Cardiac muscle cell (in vitro differentiated cells and primary cell): ENCODE measurements around the gene BRSK2. TPM values are rescaled to one million over a fixed set of nuclear protein-coding genes. Genes with fewer than 3 reads are reported as not detected.

Experiments used
- DNase-seq, 2 donors: peaks; one replicate each; pipeline versions ENCODE4 v3.0.0 to v3.0.0-alpha.2; 2010 to 2017; ENCODE audit warnings: low read depth in 1 of 2, low spot score in 1 of 2
- H3K27ac ChIP-seq: fragments of 200-600 bp; sonication (generic); 2 replicates; pipeline ENCODE4 v1.5.1; 2016
- H3K27me3 ChIP-seq: fragments of 200-600 bp; sonication (generic); 2 replicates; pipeline ENCODE4 v1.6.0; 2016; ENCODE audit warnings: control low read depth
- H3K36me3 ChIP-seq: fragments of 200-600 bp; sonication (generic); 2 replicates; pipeline ENCODE4 v1.5.1; 2016; ENCODE audit warnings: control low read depth
- H3K4me1 ChIP-seq: fragments of 200-600 bp; sonication (generic); 2 replicates; pipeline ENCODE4 v1.8.1; 2017; ENCODE audit warnings: low read depth, mild to moderate bottlenecking, mixed run types
- H3K4me3 ChIP-seq: fragments of 200-600 bp; sonication (generic); 2 replicates; pipeline ENCODE4 v1.5.1; 2016; ENCODE audit warnings: mild to moderate bottlenecking
- H3K9me3 ChIP-seq: fragments of 200-600 bp; sonication (generic); 2 replicates; pipeline ENCODE4 v1.5.1; 2017; ENCODE audit warnings: low read depth, mild to moderate bottlenecking, control low read depth
- CTCF ChIP-seq: IDR thresholded peaks from 2 replicates; pipeline ENCODE4 v1.5.1; 2012; ENCODE audit warnings: low read depth, mild to moderate bottlenecking, low read length
- polyA plus RNA-seq: library from polyadenylated mRNA; unstranded; fragments of >200 nt; fragmentation: Nextera tagmentation; extraction: Ambion mirVana; gene quantifications from 2 replicates; pipeline ENCODE4 v1.2.1, GENCODE V29; 2016
- total RNA-seq: library from RNA; depleted of rRNA; stranded (reverse); fragments of >200 nt; gene quantifications from 2 replicates; pipeline ENCODE4 v1.2.3, GENCODE V29; 2016

The BRSK2 gene
- total and polyA plus RNA-seq, 2 experiments from 2014 or later = 0.69 to 2.7 TPM

GRCh38 chr11:1371377-1371776 lies 18.4 kb upstream of the BRSK2 start:
- no peak overlapping the region for H3K27ac ChIP-seq
- H3K4me1 ChIP-seq = no peaks in the 10 kb centered on the region
- DNase-seq = no peak
- H3K27me3 ChIP-seq = no peaks in the 10 kb centered on the region
- H3K4me3 ChIP-seq = no peak overlapping the region
- no peaks in the 10 kb centered on the region for H3K9me3 ChIP-seq
- no peaks in the 10 kb centered on the region for H3K36me3 ChIP-seq
- TF ChIP-seq CTCF = no peak

DNA sequence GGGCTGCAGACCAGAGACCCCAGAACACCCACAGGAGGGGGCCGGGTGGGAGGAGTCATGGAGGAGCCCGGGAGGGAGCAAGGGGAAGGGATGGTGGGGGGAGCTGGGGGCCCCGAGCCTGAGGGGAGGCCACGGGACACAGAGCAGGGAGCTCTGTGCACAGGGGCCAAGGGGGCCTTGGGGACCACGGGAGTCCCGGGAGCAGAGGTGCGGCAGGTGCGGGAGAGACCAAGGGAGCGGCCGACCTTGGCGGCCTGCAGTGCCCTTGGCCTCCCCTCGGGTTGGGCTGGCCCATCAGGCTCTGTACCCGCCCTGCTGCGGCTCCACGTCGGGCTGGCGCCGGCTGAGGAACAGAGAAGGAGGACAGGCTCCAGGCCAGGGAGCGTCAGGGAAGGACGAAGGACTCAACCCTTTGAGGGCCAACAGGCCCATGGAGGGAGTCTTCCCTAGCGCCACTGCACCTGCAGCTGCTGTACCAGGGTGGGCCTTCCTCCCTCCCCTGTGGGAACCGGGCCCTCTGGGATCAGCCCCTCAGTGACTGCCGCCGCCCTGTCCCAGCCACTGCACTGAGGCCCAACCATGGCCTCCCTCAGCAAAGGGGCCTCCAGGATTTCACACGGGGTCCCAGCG lies 17.8 kb upstream of the BRSK2 start:
- Histone ChIP-seq H3K4me3 (no peak overlapping the region), H3K27ac (no peak overlapping the region), H3K36me3 (no peaks in the 10 kb centered on the region), H3K9me3 (no peaks in the 10 kb centered on the region), H3K27me3 (no peaks in the 10 kb centered on the region), H3K4me1 (no peaks in the 10 kb centered on the region)
- no peak for TF ChIP-seq CTCF
- no peak for DNase-seq

- Histone ChIP-seq H3K36me3 (no peaks in the 10 kb centered on the region), H3K27me3 (no peaks in the 10 kb centered on the region), H3K4me1 (no peaks in the 10 kb centered on the region), H3K9me3 (no peaks in the 10 kb centered on the region), H3K27ac (no peak overlapping the region), H3K4me3 (no peak overlapping the region)
- no peak for TF ChIP-seq CTCF
- no peak for DNase-seq
Measured at GRCh38 chr11:1372660-1373059, 17.1 kb upstream of the BRSK2 start.

DNA sequence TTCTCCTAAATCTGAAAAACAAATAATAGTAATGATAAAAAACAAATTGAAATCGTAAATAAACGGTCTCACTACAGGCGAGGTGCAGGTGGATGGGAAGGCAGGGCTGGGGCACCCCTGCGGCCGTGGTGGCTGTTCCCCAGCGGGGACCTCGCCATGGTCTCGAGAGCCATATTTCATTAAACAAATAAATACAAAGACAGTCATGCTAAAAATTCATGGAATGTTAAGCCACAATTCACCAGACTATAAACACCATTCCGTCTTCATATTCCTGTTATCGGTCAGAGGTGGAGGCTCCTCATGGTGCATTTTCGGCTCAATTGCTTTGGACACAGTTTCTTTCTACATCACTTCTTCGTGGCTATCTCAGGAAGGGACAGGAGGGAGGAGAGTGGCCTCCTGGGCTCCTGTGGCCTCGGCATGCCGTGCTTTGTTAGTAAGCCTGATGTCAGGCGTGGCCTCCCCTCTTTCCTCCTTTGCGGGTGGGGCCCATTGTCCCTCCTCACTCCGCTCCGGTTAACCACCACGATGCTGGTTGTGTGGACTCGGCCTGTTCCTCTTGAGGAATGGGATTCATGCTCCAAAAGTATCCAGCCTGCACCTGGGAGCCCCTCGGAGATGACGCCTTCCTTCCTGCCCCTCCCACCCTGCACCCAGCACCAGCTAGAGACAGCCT lies 16.1 kb upstream of the BRSK2 start:
- H3K27me3 ChIP-seq = no peaks in the 10 kb centered on the region
- H3K27ac ChIP-seq = no peak overlapping the region
- no peak for TF ChIP-seq CTCF
- no peak for DNase-seq
- H3K9me3 ChIP-seq = no peaks in the 10 kb centered on the region
- no peaks in the 10 kb centered on the region for H3K36me3 ChIP-seq
- H3K4me1 ChIP-seq = no peaks in the 10 kb centered on the region
- H3K4me3 ChIP-seq = no peak overlapping the region

DNA sequence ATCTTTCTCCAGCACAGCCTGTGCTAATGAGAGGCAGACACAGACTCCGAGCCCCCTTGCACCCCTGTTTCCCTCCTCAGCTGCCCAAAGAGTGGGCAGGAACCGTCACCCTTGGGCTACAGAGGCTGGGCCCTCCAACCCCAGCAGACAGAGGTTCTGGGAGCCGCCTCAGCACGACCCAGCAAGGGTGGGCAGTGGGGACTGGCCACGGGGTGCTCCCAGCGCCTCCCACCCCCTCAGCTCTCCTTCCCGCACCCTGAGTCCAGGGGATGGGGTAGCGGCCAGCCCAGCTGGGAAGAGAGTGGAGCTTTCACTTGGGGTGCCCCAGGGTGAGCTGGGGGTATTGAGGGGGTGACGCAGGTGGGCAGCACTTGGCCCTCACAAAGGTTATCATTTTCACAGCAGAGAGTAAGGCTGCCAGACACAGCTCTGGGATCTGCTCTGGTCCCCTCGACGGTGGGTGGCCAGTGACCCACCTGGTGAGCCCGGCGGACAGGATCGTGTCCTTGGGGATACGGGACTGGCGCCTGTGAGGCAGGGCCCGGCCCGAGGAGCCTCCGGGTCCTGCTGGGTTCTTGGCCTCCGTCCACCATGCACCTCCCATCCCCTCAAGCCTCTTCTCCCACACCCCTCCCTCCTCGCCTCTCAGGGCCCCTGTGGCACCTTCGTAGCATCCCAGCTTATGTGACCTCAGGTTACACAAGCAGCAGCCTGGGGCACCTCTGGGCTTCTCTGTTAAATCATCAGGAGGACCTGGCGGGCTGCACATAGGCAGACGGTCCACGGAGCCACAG lies 14.4 kb upstream of the BRSK2 start:
- H3K9me3 ChIP-seq = no peaks in the 10 kb centered on the region
- no peaks in the 10 kb centered on the region for H3K36me3 ChIP-seq
- no peak overlapping the region for H3K4me3 ChIP-seq
- no peaks in the 10 kb centered on the region for H3K27me3 ChIP-seq
- DNase-seq = no peak
- H3K27ac ChIP-seq = no peak overlapping the region
- no peak for TF ChIP-seq CTCF
- H3K4me1 ChIP-seq = no peaks in the 10 kb centered on the region
